H4 (cell line): ENCODE data around the gene TBC1D3C. TPM values are rescaled to one million over a fixed set of nuclear protein-coding genes. Genes with fewer than 3 reads are reported as not detected.
"Not testable (repeated sequence)": the region's sequence is repeated elsewhere in the genome, so short reads cannot be mapped to it uniquely, and the experiment has no call there.

ENCODE experiments used
- DNase-seq: peaks from one replicate; pipeline ENCODE4 v3.0.0-alpha.2; 2015; ENCODE audit warnings: low spot score
- total RNA-seq: library from RNA; depleted of rRNA; stranded (reverse); fragments of >200 nt; shearing (Covaris generic); gene quantifications from 2 replicates; pipeline ENCODE4 v1.2.3, GENCODE V29; 2014; rRNA removed

TBC1D3C gene
- not detected in 2 replicates for total RNA-seq

DNA sequence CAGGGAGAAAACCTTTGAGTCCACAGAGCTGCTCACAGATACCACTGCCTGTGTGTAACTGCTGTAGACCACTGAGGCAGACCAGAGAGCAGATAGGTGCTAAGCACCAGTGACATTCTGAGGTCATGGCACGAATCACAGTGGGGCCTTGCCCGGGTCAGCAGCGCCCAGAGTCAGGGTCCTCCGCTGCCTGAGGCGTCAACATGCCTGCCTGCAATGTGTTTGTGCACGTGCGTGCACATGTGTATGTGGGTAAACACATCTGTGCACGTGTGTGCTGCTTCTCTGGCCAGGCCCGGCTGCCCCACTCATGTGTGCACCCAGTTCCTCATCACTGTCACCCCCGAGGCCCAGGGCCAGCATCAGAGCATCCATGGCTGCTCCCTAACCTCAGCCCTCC lies at the start of gene TBC1D3C:
Gene TBC1D3C, minus strand, starts transcription at position 101 of the 400 bp plus-strand sequence. CDS start 1,568 bp downstream, outside the sequence.
- not testable (repeated sequence) for DNase-seq

GRCh38 chr17:38099262-38099661 lies 30.8 kb upstream of the TBC1D3C start:
- not testable (repeated sequence) for DNase-seq

GRCh38 chr17:38094059-38094694 lies 25.7 kb upstream of the TBC1D3C start:
- DNase-seq = not testable (repeated sequence)

DNA sequence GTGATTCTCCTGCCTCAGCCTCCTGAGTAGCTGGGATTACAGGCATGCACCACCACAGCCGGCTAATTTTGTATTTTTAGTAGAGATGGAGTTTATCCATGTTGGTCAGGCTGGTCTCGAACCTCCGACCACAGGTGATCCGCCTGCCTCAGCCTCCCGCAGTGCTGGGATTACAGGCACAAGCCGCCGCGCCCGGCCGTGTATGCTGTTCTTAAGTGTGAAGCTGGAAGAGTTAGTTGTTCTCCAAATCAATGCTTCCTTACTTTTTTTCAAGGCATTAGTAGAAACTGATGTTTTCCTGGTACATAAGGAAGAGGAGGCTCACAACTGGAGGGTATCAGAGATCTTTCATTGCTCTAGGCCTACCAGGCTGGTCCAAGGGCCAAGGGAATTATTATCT lies 19.7 kb upstream of the TBC1D3C start:
- not testable (repeated sequence) for DNase-seq

DNA sequence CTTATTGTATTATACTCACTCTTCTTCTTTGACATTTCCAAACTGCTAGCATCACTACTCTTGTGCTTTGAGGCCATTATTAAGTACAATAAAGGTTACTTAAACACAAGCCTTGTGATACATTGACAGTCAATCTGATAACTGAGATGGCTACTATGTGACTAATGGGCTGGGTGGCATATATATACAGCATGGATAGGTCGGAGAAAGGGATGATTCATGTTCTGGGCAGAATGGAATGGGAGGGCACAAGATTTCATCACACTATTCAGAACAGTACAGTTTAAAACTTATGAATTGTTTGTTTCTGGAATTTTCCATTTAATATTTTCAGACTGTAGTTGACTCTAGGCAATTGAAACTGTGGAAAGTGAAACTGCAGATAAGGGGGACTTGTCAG lies 18.9 kb upstream of the TBC1D3C start:
- not testable (repeated sequence) for DNase-seq

Other genes starting within 250 kb of the TBC1D3C start
- not detected in 2 replicates for gene TBC1D3K, start 144.2 kb downstream of the TBC1D3C start, total RNA-seq
- gene TBC1D3L, start 79.6 kb downstream of the TBC1D3C start, total RNA-seq = 0.92 and 1.2 TPM in 2 replicates
- not detected in 2 replicates for gene TBC1D3D, start 64.7 kb downstream of the TBC1D3C start, total RNA-seq
- not detected in 2 replicates for gene TBC1D3E, start 59.3 kb upstream of the TBC1D3C start, total RNA-seq
- gene TBC1D3, start 123.9 kb upstream of the TBC1D3C start, total RNA-seq = not detected in 2 replicates
- gene MRPL45, start 228.5 kb upstream of the TBC1D3C start, total RNA-seq = 59.2 and 59.5 TPM in 2 replicates